NCI-H1417 treated with DMSO at 0.1 percent for 48 hours (cell line): ENCODE results near the gene SSUH2.
"Not testable (repeated sequence)": the region's sequence is repeated elsewhere in the genome, so short reads cannot be mapped to it uniquely, and the experiment has no call there.

Source experiments
- DNase-seq: peaks from one replicate; lab custom pipeline; 2025; lab: John Stamatoyannopoulos, UW

The SSUH2 gene

GRCh38 chr3:8659242-8659641 is 14.6 kb upstream of the SSUH2 start:
- DNase-seq, result no peak

- DNase-seq, result no peak
These were observed 14.0 kb upstream of the SSUH2 start for GRCh38 chr3:8658306-8659212.

DNA sequence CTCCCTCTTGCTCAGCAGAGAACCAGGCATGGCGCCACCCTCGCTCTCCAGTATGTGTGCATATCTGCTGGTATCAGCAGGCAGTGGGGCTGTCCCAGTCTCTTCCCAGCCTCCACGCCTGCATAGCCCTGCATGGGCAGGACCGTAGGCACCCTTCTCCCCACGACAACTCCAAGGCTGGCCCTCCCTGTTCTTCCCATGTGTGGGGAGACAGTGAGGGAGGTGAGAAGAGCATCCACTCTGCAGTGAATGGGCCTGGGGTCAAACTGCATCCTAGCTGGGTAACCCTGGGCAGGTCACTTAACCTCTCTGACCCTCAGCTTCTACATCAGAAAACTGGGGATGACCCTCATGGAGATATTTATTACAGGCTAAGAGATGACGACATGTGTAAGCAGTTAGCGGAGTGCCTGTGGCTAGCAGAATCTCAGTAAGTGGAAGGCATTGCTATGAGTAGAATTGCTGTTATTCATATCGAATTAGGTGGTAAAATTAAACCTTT is 13.3 kb upstream of the SSUH2 start:
- no peak for DNase-seq

DNA sequence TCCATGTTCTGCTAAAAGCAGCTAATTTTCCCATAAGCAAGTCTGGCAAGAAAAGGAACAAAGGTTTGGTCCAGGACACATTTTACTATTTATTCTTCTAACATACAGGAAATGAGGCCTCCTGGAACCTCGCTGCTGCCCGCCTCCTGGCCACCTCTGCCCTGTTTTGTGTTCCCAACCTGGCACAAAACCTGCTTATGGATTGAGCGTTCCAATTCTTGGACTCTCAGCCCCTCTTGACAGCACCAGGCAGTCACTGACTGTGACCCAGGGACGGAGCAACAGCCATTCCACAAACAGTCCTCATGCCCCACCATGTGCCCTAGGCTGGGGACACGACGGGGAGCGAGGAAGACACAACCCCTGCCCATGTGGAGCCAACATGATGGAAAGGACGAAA is 11.6 kb upstream of the SSUH2 start:
- DNase-seq, result no peak

DNA sequence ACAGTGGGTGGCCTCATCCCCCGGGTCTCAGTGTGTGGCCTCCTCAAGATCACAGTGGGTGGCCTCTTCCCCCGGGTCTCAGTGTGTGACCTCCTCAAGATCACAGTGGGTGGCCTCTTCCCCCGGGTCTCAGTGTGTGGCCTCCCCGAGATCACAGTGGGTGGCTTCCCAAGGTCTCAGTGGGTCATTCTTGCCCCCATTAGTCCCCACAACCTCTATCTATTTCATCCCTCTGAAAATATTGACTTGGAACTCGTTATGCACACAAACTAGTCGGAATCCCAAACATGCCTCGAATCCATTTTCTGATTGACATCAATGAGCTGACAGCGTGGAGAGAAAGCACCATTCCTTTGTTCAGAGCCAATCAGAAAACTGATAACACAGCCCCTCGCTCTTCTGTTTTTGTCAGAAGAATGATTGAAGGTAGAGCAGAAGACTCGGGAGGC is 10.8 kb upstream of the SSUH2 start:
- no peak for DNase-seq

GRCh38 chr3:8654572-8655329 is 10.2 kb upstream of the SSUH2 start:
- DNase-seq, result not testable (repeated sequence)

DNA sequence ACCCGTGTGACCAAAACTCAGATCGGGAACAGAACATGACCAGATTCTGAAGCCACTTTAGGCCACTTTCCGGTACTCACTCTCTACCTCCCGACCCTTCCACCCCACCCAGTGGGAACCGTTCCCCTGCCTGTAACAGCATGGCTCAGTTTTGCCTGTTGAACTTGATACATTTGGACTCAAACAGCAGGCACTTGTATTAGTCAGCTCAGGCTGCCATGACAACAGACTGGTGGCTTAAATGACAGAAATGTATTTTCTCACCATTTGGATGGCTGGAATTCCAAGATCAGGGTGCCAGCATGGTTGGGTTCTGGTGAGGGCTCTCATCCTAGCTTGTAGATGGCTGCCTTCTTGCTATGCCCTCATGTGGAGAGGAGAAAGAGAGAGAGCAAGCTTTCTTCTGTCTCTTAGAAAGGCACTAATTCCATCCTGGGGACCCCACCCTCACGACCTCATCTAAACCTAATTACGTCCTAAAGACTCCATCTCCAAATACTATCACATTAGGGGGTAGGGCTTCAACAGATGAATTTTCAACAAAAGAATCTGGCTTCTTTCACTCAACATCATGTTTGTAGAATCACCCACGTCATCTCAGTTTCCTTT is 9.3 kb upstream of the SSUH2 start:
- DNase-seq, result no peak

- no peak for DNase-seq
These were observed 7.9 kb upstream of the SSUH2 start for GRCh38 chr3:8652324-8652987.

DNA sequence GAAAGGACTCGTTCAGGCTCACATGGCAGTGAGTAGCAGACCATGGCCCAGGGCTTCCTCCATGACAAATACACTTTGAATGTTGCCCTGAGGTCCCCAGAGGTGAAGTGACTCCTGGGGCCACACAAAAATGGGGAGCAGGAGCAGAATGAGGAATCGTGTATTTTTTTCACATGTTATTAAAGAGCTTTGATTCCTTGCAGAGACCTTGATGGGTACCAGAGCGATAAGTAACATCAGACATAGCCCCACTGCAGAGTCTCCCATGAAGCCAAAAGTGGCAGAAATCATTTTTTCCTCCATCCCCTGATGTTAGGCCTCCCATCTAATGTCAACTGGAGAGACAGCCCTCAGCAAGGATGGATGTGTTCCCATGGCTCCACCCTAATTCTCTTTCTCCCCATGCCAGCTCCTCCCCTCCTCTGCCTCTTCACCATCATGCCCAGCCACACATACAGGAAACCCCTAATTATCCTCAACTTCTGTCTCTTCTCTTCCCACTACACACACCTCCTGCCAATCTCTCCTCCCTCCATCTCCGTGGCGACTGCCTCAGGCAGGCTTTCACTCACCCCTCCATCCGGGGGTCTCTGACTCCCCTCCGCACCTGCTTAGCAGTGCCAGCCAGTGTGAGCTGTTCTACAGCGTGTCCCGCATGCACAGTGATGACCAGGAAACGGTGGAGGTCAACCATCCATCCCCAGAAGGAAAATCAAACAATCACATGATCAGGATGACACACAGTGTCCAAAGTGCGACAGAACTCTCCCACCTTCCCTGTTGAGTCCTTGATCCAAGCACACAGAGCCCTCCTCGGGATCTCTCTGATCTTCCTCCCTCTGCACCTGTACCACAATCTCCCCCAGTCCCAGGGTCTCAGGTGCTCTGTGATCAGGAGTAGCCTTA is 7.1 kb upstream of the SSUH2 start:
- no peak for DNase-seq

- no peak for DNase-seq
These were observed 6.2 kb upstream of the SSUH2 start for GRCh38 chr3:8650583-8651416.

GRCh38 chr3:8649757-8650156 is 5.2 kb upstream of the SSUH2 start:
- no peak for DNase-seq

DNA sequence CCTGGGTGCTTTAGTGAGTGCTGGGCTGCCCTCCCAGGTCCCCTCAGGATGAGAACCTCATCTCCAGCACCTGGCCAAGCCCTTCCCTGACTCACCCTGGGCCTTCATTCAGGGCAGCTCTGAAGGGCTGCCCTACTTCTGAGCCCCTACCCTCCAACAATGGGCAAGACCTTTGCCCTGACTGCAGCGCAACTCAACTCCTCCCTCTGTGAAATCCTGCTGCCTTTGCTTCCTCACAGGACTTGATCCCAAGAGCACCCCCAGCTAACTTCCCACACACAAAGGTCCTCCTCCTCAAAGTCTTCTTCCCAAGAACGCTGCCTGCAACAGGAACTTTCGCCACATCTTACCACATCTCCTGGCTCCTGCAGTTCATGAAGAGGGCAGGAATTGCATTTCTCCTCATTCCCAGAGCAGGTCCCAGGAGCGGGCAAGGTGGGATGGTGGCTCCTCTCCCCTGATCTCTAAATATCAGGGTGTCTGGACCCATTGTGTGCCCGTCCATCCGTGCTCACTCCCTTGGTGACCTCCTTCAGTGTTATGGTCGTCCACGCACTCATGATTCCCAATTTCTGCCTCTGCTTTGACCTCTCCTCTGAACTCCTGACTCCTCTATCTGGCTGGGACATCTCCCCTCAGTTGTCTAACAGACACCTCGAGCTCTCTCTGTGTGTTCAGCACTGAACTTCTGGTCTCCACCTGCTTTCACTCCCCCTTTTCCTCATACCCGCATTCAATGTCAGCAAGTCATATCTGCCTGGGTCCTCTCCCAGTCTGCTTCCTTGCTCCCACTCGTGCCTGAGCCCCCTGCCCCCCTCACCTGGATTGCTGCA is 4.5 kb upstream of the SSUH2 start:
- DNase-seq, result no peak

DNA sequence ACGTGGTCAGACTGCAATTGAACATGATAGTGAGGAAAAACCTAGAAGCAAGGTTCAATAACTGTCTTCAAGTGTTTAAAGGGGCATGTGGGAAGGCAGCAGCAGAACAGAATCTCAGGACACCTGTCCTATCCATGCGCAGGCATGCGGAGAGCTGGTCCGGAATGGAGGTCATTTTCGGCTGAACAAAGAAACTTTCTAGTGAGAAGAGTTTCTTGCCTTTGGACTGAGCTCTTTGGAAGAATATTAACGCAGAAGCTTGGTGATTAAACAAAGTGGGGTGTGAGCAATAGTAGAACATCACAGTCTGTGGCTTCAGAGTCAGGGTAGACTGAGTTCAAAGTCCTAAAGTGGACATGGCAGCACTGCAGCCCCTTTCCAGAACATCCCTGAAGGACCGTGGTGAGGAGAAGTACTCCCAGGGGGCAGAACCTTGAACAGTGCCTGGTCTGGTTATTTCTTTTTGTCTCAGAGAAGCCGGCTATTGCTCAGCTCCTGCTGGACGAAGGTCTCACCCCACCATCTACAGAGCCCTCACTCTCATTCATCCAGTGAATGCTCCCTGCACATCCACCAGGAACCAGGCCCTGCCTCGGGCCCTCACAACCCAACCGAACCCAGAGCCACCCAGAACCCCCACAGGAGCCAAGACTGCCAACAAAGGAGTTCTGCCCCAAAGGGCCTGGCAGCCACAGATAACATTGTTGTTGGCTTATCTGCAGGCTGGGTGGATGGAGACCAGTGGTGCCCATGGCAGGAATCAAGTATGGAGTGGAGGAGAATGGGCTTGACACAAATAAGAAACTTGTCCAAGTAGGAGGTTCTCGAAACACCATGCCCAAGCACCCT is 2.8 kb upstream of the SSUH2 start:
- no peak for DNase-seq

GRCh38 chr3:8646313-8646938 is 1.8 kb upstream of the SSUH2 start:
- DNase-seq, result no peak

GRCh38 chr3:8645712-8646111 is 1.1 kb upstream of the SSUH2 start:
- DNase-seq, result no peak

- no peak for DNase-seq
These were observed 769 bp downstream of the SSUH2 start for GRCh38 chr3:8643693-8644365.

GRCh38 chr3:8642001-8642400 is 2.6 kb downstream of the SSUH2 start:
- DNase-seq, result no peak
